ENCODE results near the gene STRAP.

GRCh38 chr12:15873556-15873955 is 8.6 kb upstream of the STRAP start:
- TF ChIP-seq MAX (IDR thresholded peaks at IDR 0.05; ENCODE audit: low read depth) (no peak), RAD21 (IDR thresholded peaks at IDR 0.05; ENCODE audit: low read length) (no peak)

Data from SK-N-SH (cell line).